HUDEP-2 (cell line): ENCODE data around the gene TMIE.

Source experiments
- DNase-seq, 76 experiments: peaks; one replicate each; lab custom pipeline; 2025; ENCODE audit not compliant: unreplicated experiment in 76 of 76; lab: John Stamatoyannopoulos, UW

Gene TMIE

DNA sequence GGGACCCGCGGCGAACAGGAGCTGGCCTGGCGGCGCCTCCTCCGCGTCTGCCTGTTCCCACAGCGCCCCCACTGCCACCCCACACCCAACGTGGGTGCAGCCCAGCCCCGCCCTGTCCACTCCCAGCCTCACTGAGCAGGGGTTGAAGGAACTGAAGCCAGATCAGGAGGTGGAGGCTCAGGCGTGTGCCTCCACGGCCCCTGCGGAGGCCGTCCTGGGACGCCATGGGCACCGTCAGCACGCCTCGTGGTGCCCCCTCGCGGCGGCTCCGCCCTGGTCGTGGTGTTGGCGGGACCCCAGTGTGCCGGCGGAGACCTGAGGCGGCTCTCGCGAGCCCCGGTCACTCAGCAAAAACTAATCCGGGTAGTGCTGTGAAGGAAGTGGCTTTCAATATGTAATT is 55.5 kb downstream of the TMIE start:
- no peak for DNase-seq

GRCh38 chr3:46759239-46760167 is 58.3 kb downstream of the TMIE start:
- DNase-seq = no peak
